Measurements from ENCODE around the gene CHAT.
A peak's percentile ranks its signal among the peaks of the same experiment; 100 is the strongest.

Gene CHAT

GRCh38 chr10:49579621-49580020 lies 34.2 kb upstream of the CHAT start:
- Histone ChIP-seq H2AFZ (ENCODE audit: low read length, unreplicated experiment) (peak overlapping the region; percentile 13), H3K79me2 (ENCODE audit: control insufficient read depth, insufficient read depth, low read length, unreplicated experiment) (no peaks in the 10 kb centered on the region), H3K36me3 (ENCODE audit: insufficient read depth, low read length) (no peaks in the 10 kb centered on the region), H3K27me3 (ENCODE audit: insufficient read depth, low read length) (no peaks in the 10 kb centered on the region), H3K4me3 (ENCODE audit: low read depth, low read length) (no peak overlapping the region), H3K4me1 (ENCODE audit: control insufficient read depth, insufficient read depth, low read length, unreplicated experiment) (peaks cover 15% of the 10 kb centered on the region), H3K27ac (ENCODE audit: low read depth, low read length) (no peak overlapping the region)

- no peak overlapping the region for H3K4me3 ChIP-seq (ENCODE audit: low read depth, low read length)
- peaks cover 18% of the 10 kb centered on the region for H3K4me1 ChIP-seq (ENCODE audit: control insufficient read depth, insufficient read depth, low read length, unreplicated experiment)
- H3K27ac ChIP-seq (ENCODE audit: low read depth, low read length): no peak overlapping the region
- H3K79me2 ChIP-seq (ENCODE audit: control insufficient read depth, insufficient read depth, low read length, unreplicated experiment): no peaks in the 10 kb centered on the region
- no peaks in the 10 kb centered on the region for H3K27me3 ChIP-seq (ENCODE audit: insufficient read depth, low read length)
- H3K36me3 ChIP-seq (ENCODE audit: insufficient read depth, low read length): no peaks in the 10 kb centered on the region
- H2AFZ ChIP-seq (ENCODE audit: low read length, unreplicated experiment): no peak overlapping the region
These were observed 28.4 kb upstream of the CHAT start for GRCh38 chr10:49585387-49585786.

GRCh38 chr10:49587981-49588380 lies 25.9 kb upstream of the CHAT start:
- Histone ChIP-seq H3K4me3 (ENCODE audit: low read depth, low read length) (no peak overlapping the region), H3K27me3 (ENCODE audit: insufficient read depth, low read length) (no peaks in the 10 kb centered on the region), H3K27ac (ENCODE audit: low read depth, low read length) (no peak overlapping the region), H3K79me2 (ENCODE audit: control insufficient read depth, insufficient read depth, low read length, unreplicated experiment) (no peaks in the 10 kb centered on the region), H2AFZ (ENCODE audit: low read length, unreplicated experiment) (no peak overlapping the region), H3K36me3 (ENCODE audit: insufficient read depth, low read length) (no peaks in the 10 kb centered on the region), H3K4me1 (ENCODE audit: control insufficient read depth, insufficient read depth, low read length, unreplicated experiment) (peaks cover 7% of the 10 kb centered on the region)

GRCh38 chr10:49592726-49593563 lies 20.9 kb upstream of the CHAT start:
- Histone ChIP-seq H2AFZ (ENCODE audit: low read length, unreplicated experiment) (no peak overlapping the region), H3K4me3 (ENCODE audit: low read depth, low read length) (no peak overlapping the region), H3K27ac (ENCODE audit: low read depth, low read length) (no peak overlapping the region), H3K27me3 (ENCODE audit: insufficient read depth, low read length) (no peaks in the 10 kb centered on the region), H3K4me1 (ENCODE audit: control insufficient read depth, insufficient read depth, low read length, unreplicated experiment) (no peaks in the 10 kb centered on the region), H3K36me3 (ENCODE audit: insufficient read depth, low read length) (no peaks in the 10 kb centered on the region), H3K79me2 (ENCODE audit: control insufficient read depth, insufficient read depth, low read length, unreplicated experiment) (no peaks in the 10 kb centered on the region)

- H3K27ac ChIP-seq (ENCODE audit: low read depth, low read length): no peak overlapping the region
- no peaks in the 10 kb centered on the region for H3K79me2 ChIP-seq (ENCODE audit: control insufficient read depth, insufficient read depth, low read length, unreplicated experiment)
- no peak overlapping the region for H2AFZ ChIP-seq (ENCODE audit: low read length, unreplicated experiment)
- no peaks in the 10 kb centered on the region for H3K4me1 ChIP-seq (ENCODE audit: control insufficient read depth, insufficient read depth, low read length, unreplicated experiment)
- no peaks in the 10 kb centered on the region for H3K36me3 ChIP-seq (ENCODE audit: insufficient read depth, low read length)
- H3K4me3 ChIP-seq (ENCODE audit: low read depth, low read length): no peak overlapping the region
- no peaks in the 10 kb centered on the region for H3K27me3 ChIP-seq (ENCODE audit: insufficient read depth, low read length)
These were observed 20.3 kb upstream of the CHAT start for GRCh38 chr10:49593564-49593875.

GRCh38 chr10:49593998-49594397 lies 19.8 kb upstream of the CHAT start:
- Histone ChIP-seq H3K79me2 (ENCODE audit: control insufficient read depth, insufficient read depth, low read length, unreplicated experiment) (no peaks in the 10 kb centered on the region), H3K4me3 (ENCODE audit: low read depth, low read length) (no peak overlapping the region), H3K36me3 (ENCODE audit: insufficient read depth, low read length) (no peaks in the 10 kb centered on the region), H3K4me1 (ENCODE audit: control insufficient read depth, insufficient read depth, low read length, unreplicated experiment) (no peaks in the 10 kb centered on the region), H3K27me3 (ENCODE audit: insufficient read depth, low read length) (no peaks in the 10 kb centered on the region), H3K27ac (ENCODE audit: low read depth, low read length) (no peak overlapping the region), H2AFZ (ENCODE audit: low read length, unreplicated experiment) (no peak overlapping the region)

GRCh38 chr10:49594594-49594993 lies 19.2 kb upstream of the CHAT start:
- no peak overlapping the region for H3K27ac ChIP-seq (ENCODE audit: low read depth, low read length)
- H3K36me3 ChIP-seq (ENCODE audit: insufficient read depth, low read length): no peaks in the 10 kb centered on the region
- no peaks in the 10 kb centered on the region for H3K4me1 ChIP-seq (ENCODE audit: control insufficient read depth, insufficient read depth, low read length, unreplicated experiment)
- H3K4me3 ChIP-seq (ENCODE audit: low read depth, low read length): no peak overlapping the region
- no peaks in the 10 kb centered on the region for H3K27me3 ChIP-seq (ENCODE audit: insufficient read depth, low read length)
- no peaks in the 10 kb centered on the region for H3K79me2 ChIP-seq (ENCODE audit: control insufficient read depth, insufficient read depth, low read length, unreplicated experiment)
- H2AFZ ChIP-seq (ENCODE audit: low read length, unreplicated experiment): no peak overlapping the region

GRCh38 chr10:49595003-49595712 lies 18.7 kb upstream of the CHAT start:
- Histone ChIP-seq H3K4me1 (ENCODE audit: control insufficient read depth, insufficient read depth, low read length, unreplicated experiment) (no peaks in the 10 kb centered on the region), H3K79me2 (ENCODE audit: control insufficient read depth, insufficient read depth, low read length, unreplicated experiment) (no peaks in the 10 kb centered on the region), H3K27me3 (ENCODE audit: insufficient read depth, low read length) (no peaks in the 10 kb centered on the region), H2AFZ (ENCODE audit: low read length, unreplicated experiment) (no peak overlapping the region), H3K36me3 (ENCODE audit: insufficient read depth, low read length) (no peaks in the 10 kb centered on the region), H3K27ac (ENCODE audit: low read depth, low read length) (no peak overlapping the region), H3K4me3 (ENCODE audit: low read depth, low read length) (no peak overlapping the region)

GRCh38 chr10:49595713-49596492 lies 17.9 kb upstream of the CHAT start:
- no peaks in the 10 kb centered on the region for H3K4me1 ChIP-seq (ENCODE audit: control insufficient read depth, insufficient read depth, low read length, unreplicated experiment)
- no peak overlapping the region for H2AFZ ChIP-seq (ENCODE audit: low read length, unreplicated experiment)
- H3K27me3 ChIP-seq (ENCODE audit: insufficient read depth, low read length): no peaks in the 10 kb centered on the region
- no peak overlapping the region for H3K27ac ChIP-seq (ENCODE audit: low read depth, low read length)
- no peaks in the 10 kb centered on the region for H3K79me2 ChIP-seq (ENCODE audit: control insufficient read depth, insufficient read depth, low read length, unreplicated experiment)
- H3K36me3 ChIP-seq (ENCODE audit: insufficient read depth, low read length): no peaks in the 10 kb centered on the region
- H3K4me3 ChIP-seq (ENCODE audit: low read depth, low read length): no peak overlapping the region

GRCh38 chr10:49596493-49596809 lies 17.4 kb upstream of the CHAT start:
- H3K27ac ChIP-seq (ENCODE audit: low read depth, low read length): no peak overlapping the region
- no peaks in the 10 kb centered on the region for H3K4me1 ChIP-seq (ENCODE audit: control insufficient read depth, insufficient read depth, low read length, unreplicated experiment)
- H3K79me2 ChIP-seq (ENCODE audit: control insufficient read depth, insufficient read depth, low read length, unreplicated experiment): no peaks in the 10 kb centered on the region
- no peaks in the 10 kb centered on the region for H3K27me3 ChIP-seq (ENCODE audit: insufficient read depth, low read length)
- H3K36me3 ChIP-seq (ENCODE audit: insufficient read depth, low read length): no peaks in the 10 kb centered on the region
- no peak overlapping the region for H3K4me3 ChIP-seq (ENCODE audit: low read depth, low read length)
- H2AFZ ChIP-seq (ENCODE audit: low read length, unreplicated experiment): no peak overlapping the region

Measured in ACC112 (cell line).